ENCODE results near the gene MRAP2.
"Not testable (repeated sequence)": the region's sequence is repeated elsewhere in the genome, so short reads cannot be mapped to it uniquely, and the experiment has no call there.

Gene MRAP2

DNA sequence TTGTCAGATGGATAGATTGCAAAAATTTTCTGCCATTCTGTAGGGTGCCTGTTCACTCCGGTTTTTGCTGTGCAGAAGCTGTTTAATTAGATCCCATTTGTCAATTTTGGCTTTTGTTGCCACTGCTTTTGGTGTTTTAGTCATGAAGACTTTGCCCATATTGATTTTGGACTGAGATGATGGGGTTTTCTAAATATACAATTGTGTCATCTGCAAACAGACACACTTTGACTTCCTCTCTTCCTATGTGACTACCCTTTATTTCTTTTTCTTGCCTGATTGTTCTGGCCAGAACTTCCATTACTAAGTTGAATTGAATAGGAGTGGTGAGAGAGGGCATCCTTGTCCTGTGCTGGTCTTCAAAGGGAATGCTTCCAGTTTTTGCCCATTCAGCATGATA is 96.0 kb downstream of the MRAP2 start:
- DNase-seq (ENCODE audit: low read depth in 2 of 2): not testable (repeated sequence)

DNA sequence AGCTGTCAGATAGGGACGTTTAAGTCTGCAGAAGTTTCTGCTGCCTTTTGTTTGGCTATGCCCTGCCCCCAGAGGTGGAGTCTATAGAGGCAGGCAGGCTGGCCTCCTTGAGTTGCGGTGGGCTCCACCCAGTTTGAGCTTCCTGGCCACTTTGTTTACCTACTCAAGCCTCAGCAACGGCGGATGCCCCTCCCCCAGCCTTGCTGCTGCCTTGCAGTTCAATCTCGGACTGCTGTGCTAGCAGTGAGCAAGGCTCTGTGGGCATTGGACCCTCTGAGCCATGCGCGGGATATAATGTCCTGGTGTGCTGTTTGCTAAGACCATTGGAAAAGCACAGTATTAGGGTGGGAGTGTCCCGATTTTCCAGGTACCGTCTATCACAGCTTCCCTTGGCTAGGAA is 99.8 kb downstream of the MRAP2 start:
- not testable (repeated sequence) for DNase-seq (ENCODE audit: low read depth in 2 of 2)

DNA sequence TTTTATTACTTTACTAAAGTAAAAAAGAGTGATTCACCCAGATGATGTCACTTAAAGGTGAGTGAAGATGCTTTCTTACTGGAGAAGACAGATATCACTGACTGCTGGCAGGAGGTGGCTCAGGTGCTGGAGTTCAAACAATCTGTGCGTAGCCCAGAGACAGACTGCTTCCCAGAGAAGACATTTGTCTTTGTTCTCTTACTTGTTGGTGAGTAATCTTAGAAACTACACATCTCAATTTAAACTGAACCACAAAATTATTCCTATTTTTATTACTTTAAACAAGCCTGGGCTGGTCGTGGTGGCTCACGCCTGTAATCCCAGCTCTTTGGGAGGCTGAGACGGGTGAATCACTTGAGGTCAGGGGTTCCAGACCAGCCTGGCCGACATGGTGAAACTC is 101.7 kb downstream of the MRAP2 start:
- DNase-seq (ENCODE audit: low read depth in 2 of 2): no peak

DNA sequence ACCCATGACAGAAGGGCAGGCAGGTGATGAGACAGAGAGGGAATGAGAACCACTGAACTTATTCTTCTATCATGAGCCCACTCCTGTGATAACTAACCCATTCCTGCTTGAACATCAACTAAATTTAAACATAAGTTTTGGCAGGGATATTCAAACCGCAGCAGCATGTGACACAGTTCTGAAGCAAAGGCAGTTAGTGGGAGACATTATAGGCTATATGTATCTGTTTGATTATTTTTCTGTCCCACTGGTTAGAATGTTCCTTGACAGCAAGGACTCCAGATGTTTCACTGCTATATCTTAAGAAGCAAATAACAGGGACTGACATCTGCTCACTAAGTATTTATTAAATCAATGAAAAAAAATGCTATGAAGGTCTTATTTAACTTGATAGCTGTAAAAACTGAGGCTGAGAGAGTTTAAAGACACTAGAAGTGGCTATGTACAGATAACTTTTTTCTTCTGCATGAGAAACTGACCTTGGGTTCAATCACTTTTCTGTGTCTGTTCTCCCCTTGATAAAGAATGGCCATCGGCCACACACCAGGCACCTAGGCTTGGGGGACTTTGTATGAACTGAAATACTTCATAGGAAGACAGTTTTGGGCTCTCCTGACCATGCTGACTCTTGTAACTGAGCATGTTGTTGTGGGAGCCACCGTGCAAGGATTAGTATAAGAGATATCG is 102.9 kb downstream of the MRAP2 start:
- DNase-seq (ENCODE audit: low read depth in 2 of 2): no peak

DNA sequence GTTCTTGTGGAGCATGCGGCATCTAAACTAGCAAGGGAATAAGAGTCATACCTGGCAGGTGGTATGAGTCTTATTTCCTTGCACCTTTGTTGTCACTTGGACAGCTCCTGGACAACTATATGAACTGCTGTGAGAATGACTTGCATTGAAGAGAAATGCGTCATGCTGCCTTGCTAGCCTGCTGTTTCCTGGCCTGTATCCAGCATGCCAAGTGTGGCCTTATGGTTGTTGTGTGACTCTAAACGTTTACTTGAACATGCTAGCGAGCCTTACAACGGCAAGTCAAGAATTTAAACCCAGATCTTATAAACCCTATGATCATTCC is 103.4 kb downstream of the MRAP2 start:
- DNase-seq (ENCODE audit: low read depth in 2 of 2): no peak

DNA sequence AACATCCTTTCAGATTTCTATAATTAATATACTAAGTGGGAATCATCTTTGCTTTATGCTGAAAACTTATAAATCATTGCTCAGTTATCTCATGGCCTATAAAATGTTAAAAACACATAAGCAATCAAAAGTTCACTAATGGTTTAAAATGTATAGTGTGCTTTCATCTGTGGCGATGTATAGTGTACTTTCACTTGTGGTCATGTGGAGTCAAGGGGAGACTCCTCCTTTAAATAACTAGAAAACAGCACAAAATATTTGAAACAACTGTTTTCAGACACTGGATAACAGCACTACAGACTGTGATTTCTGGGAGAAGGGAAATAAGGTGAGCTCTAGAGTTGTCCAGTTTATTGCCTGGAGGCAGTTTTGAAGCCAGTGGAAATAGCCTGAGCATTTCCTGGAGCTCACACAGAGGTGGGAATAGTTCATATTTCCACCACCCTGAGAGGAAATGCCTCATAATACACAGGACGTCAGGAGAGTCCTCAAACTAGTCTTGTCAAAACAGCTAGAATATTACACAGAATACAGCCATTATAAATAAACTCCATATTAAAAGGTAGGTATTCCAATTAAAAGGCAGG is 104.5 kb downstream of the MRAP2 start:
- DNase-seq (ENCODE audit: low read depth in 2 of 2): no peak

DNA sequence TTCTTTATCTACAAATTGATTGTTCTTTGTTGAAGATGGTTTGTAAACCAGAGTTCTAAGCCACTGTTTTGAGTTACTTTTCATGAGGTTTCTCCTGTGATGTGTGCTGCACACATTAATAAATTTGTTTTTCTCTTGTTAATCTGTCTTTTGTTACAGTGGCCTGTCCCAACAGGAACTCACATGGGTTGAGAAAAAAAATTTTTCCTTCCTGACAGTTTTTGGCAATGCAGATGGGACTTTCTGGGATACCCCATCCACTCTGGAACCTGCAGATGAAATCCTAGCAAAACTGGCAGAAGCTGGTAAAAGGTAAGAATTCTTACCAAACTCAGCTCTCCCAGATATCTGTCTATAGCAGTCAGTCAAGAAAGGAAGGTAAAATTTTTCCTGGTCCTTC is 105.7 kb downstream of the MRAP2 start:
- no peak for DNase-seq (ENCODE audit: low read depth in 2 of 2)
